RWPE2 (cell line): ENCODE data around the gene PCBP3.

Experiments used
- ATAC-seq: fragments of 200-7000 bp; cut with Tn5 transposase; 3 replicates; pipeline ENCODE4 v1.9.1; 2021; ENCODE audit warnings: low read depth
- DNase-seq: peaks from one replicate; pipeline ENCODE4 v3.0.0-alpha.2; 2020; ENCODE audit warnings: low spot score
- H3K27ac ChIP-seq: fragments of 450-650 bp; 2 replicates; pipeline ENCODE4 v1.5.1; 2017; ENCODE audit warnings: mild to moderate bottlenecking; ENCODE audit not compliant: poor library complexity, severe bottlenecking
- H3K27me3 ChIP-seq: fragments of 250-450 bp; sonication (Bioruptor Pico); 2 replicates; pipeline ENCODE4 v1.5.1; 2021; ENCODE audit warnings: mild to moderate bottlenecking, moderate library complexity; ENCODE audit not compliant: insufficient read depth, poor library complexity, severe bottlenecking
- H3K36me3 ChIP-seq: fragments of 250-450 bp; sonication (Bioruptor Pico); 2 replicates; pipeline ENCODE4 v1.5.1; 2020; ENCODE audit warnings: low read depth, mild to moderate bottlenecking, moderate library complexity
- H3K4me1 ChIP-seq: fragments of 250-450 bp; sonication (Bioruptor Pico); 2 replicates; pipeline ENCODE4 v1.5.1; 2021; ENCODE audit warnings: mild to moderate bottlenecking, moderate library complexity; ENCODE audit not compliant: insufficient read depth, poor library complexity, severe bottlenecking
- H3K4me3 ChIP-seq: fragments of 250-450 bp; sonication (Bioruptor Pico); 2 replicates; pipeline ENCODE4 v1.5.1; 2021; ENCODE audit warnings: mild to moderate bottlenecking, moderate library complexity; ENCODE audit not compliant: severe bottlenecking
- H3K9me3 ChIP-seq: fragments of 250-450 bp; sonication (Bioruptor Pico); 2 replicates; pipeline ENCODE4 v1.5.1; 2021; ENCODE audit warnings: mild to moderate bottlenecking, moderate library complexity; ENCODE audit not compliant: severe bottlenecking
- TF ChIP-seq, protein P1 (sequence below): fragments of 450-650 bp; IDR thresholded peaks from one replicate; pipeline ENCODE4 v1.5.1; 2017; ENCODE audit warnings: mild to moderate bottlenecking, moderate library complexity; ENCODE audit not compliant: poor library complexity, severe bottlenecking

Gene PCBP3

DNA sequence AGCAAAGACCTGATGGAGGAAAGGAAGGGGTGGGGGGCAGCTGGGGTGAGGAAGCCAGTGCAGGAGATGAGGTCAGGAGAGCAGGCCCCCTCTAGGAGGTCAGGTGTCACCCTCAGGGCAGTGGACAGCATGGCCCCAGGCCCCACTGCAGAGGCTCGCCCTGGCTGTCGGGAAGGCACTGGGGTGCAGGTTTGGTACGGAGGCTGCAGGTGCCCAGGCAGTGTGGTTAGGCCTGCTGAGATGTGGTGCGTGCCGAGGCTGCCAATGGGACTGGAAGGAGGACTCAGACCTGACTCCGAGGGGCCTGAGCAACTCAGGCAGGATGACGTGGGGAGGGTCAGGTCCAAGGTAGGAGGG, 82.3 kb downstream of the PCBP3 start:
- no peak overlapping the region for H3K27ac ChIP-seq
- H3K27me3 ChIP-seq: peaks cover 3% of the 10 kb centered on the region
- H3K4me3 ChIP-seq: no peak overlapping the region
- ATAC-seq (no peak), DNase-seq (no peak)
- no peaks in the 10 kb centered on the region for H3K9me3 ChIP-seq
- no peaks in the 10 kb centered on the region for H3K4me1 ChIP-seq
- TF ChIP-seq, protein P1, sequence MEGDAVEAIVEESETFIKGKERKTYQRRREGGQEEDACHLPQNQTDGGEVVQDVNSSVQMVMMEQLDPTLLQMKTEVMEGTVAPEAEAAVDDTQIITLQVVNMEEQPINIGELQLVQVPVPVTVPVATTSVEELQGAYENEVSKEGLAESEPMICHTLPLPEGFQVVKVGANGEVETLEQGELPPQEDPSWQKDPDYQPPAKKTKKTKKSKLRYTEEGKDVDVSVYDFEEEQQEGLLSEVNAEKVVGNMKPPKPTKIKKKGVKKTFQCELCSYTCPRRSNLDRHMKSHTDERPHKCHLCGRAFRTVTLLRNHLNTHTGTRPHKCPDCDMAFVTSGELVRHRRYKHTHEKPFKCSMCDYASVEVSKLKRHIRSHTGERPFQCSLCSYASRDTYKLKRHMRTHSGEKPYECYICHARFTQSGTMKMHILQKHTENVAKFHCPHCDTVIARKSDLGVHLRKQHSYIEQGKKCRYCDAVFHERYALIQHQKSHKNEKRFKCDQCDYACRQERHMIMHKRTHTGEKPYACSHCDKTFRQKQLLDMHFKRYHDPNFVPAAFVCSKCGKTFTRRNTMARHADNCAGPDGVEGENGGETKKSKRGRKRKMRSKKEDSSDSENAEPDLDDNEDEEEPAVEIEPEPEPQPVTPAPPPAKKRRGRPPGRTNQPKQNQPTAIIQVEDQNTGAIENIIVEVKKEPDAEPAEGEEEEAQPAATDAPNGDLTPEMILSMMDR: no peak
- no peaks in the 10 kb centered on the region for H3K36me3 ChIP-seq

DNA sequence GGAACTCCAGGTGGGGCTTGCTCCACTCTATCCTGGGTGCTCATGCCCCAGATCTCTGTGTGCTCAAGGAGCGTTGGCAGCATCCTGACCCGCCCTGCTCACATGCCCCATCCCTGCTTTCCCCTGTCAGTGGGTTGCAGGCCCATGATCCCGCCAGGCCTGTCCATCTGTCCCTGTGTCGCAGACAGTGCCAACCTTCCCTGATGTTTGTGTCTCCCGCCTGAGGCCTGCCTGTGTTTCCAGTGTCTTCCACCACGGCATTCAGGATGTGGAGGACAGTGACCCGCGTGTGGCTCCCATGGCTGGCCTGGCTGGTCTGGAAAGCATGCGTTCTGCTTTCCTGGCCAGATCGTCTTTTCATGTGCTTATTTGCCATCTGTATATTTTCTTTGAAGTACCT, 82.9 kb downstream of the PCBP3 start:
- Histone ChIP-seq H3K27ac (no peak overlapping the region), H3K9me3 (no peaks in the 10 kb centered on the region), H3K36me3 (no peaks in the 10 kb centered on the region), H3K27me3 (peaks cover 3% of the 10 kb centered on the region), H3K4me1 (no peaks in the 10 kb centered on the region), H3K4me3 (no peak overlapping the region)
- TF ChIP-seq, protein P1: no peak
- ATAC-seq: no peak
- DNase-seq: no peak

DNA sequence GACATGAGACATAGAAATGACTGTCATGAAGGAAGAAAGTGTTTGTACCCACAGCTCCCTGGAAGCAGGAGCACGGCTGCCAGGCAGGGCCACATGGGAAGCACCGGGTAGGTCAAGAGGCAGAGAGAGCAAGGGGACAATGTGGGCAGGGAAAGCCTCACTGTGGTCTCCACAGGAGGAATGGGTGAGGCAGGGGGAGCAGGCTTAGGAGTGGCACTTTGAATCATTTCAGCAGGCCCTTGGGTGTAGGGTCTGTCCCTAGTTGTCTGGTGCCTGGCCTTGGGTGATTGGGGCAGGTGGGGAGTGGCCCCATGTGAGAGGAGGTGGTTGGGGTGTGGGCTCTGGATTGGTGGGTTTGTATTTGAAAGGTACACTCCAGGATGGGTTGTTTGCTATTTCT, 83.9 kb downstream of the PCBP3 start:
- no peak for ATAC-seq
- H3K36me3 ChIP-seq: no peaks in the 10 kb centered on the region
- TF ChIP-seq, protein P1: no peak
- no peaks in the 10 kb centered on the region for H3K4me1 ChIP-seq
- H3K9me3 ChIP-seq: no peaks in the 10 kb centered on the region
- no peak overlapping the region for H3K27ac ChIP-seq
- H3K27me3 ChIP-seq: peaks cover 3% of the 10 kb centered on the region
- no peak overlapping the region for H3K4me3 ChIP-seq
- no peak for DNase-seq

DNA sequence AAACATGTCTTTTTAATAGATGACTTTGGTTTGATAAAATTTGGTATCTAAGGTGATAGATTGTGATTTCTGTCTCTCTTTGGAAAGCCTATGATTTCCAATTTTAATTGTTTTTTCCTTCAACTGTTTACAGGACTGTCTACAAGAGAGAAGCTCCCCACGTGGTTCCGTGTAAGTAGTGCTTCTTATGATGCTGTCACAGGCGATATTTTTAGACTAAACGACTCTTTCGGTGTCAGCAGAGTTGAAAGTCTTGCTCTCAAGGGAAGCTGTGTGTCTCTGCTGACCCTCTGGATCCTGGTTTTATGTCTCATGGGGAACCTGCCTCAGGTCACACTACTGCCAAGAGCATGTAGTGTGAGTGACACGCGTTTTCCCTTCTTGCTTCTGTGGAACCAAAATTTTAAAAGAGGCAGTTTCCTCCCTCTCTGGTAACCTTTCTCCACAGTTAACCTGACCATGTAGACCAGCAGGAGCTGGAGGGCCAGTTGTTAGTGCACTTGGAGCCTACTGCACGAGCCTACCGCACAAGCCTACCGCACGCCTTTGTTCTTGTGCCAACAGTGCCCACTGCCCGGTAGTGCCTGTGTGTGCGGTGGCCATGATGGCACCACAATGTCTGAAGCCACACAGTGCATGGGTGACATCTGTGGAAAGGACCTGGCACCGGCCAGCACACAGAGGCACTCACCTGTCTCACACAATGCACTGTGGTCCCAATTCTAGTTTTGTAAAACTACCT, 91.9 kb downstream of the PCBP3 start:
- H3K4me3 ChIP-seq: no peak overlapping the region
- H3K36me3 ChIP-seq: no peaks in the 10 kb centered on the region
- no peaks in the 10 kb centered on the region for H3K9me3 ChIP-seq
- no peak for DNase-seq
- H3K27ac ChIP-seq: no peak overlapping the region
- no peaks in the 10 kb centered on the region for H3K27me3 ChIP-seq
- no peaks in the 10 kb centered on the region for H3K4me1 ChIP-seq
- TF ChIP-seq, protein P1: no peak
- no peak for ATAC-seq

DNA sequence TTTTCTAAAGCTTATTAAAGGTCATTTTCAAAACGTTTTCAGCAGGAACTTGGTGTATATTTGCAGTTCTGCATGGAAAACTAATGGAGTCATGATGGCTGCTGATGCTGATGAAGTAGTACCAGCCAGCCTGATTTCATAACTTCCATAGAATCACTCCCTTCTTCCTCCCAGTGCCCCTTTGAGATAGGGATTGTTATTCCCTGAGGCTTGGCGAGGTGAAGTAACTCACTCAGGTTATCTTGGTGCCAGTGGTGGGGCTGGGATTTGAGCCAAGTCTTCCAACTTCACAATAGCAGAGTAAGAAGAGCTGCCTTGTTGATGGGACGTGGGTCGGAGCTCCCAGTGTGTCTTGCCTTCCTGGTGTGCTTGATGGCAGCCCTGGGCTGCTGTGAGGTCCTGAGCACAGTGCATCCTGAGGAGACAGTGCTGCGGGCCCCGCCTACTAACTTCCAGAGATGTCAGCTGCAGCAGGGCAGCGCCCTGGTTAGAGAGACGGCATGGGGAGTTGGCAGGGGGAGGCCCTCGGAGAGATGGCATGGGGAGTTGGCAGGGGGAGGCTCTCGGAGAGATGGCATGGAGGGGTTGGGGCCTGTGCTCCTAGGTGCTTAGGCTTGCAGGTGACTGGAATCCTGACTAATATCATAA, 92.6 kb downstream of the PCBP3 start:
- TF ChIP-seq, protein P1: no peak
- Histone ChIP-seq H3K27ac (no peak overlapping the region), H3K27me3 (no peaks in the 10 kb centered on the region), H3K4me1 (no peaks in the 10 kb centered on the region), H3K36me3 (no peaks in the 10 kb centered on the region), H3K9me3 (no peaks in the 10 kb centered on the region), H3K4me3 (no peak overlapping the region)
- DNase-seq: no peak
- ATAC-seq: no peak
